NT2/D1 (cell line): Measurements from ENCODE around the gene PAFAH2.

Experiments
- DNase-seq: peaks from one replicate; pipeline ENCODE4 v3.0.0-alpha.2; 2011; ENCODE audit warnings: low read depth, low spot score
- H3K27me3 ChIP-seq: 2 replicates; pipeline ENCODE4 v1.6.0; 2011; ENCODE audit warnings: mild to moderate bottlenecking; ENCODE audit not compliant: insufficient read length, insufficient read depth
- H3K36me3 ChIP-seq: 2 replicates; pipeline ENCODE4 v1.6.1; 2011; ENCODE audit warnings: mild to moderate bottlenecking, low read length, mixed read lengths; ENCODE audit not compliant: insufficient read depth, insufficient read length
- H3K4me1 ChIP-seq: 2 replicates; pipeline ENCODE4 v1.5.1; 2011; ENCODE audit not compliant: insufficient read depth, insufficient read length
- H3K4me3 ChIP-seq: 2 replicates; pipeline ENCODE4 v1.5.1; 2011; ENCODE audit warnings: low read depth; ENCODE audit not compliant: insufficient read length
- H3K9ac ChIP-seq: 2 replicates; pipeline ENCODE4 v1.6.0; 2011; ENCODE audit warnings: low read depth; ENCODE audit not compliant: insufficient read length
- H3K9me3 ChIP-seq: 2 replicates; pipeline ENCODE4 v1.5.1; 2011; ENCODE audit warnings: mild to moderate bottlenecking, low read length; ENCODE audit not compliant: insufficient read depth
- SUZ12 ChIP-seq: IDR thresholded peaks from 2 replicates; pipeline ENCODE4 v1.6.1; 2011; ENCODE audit not compliant: insufficient read length, insufficient read depth; ENCODE audit errors: extremely low read depth
- YY1 ChIP-seq: IDR thresholded peaks from 2 replicates; pipeline ENCODE4 v1.6.1; 2011; ENCODE audit not compliant: insufficient read length, insufficient read depth
- ZNF274 ChIP-seq: IDR thresholded peaks from 2 replicates; pipeline ENCODE4 v1.6.1; 2011; ENCODE audit warnings: mild to moderate bottlenecking, low read depth, low read length

The PAFAH2 gene

DNA sequence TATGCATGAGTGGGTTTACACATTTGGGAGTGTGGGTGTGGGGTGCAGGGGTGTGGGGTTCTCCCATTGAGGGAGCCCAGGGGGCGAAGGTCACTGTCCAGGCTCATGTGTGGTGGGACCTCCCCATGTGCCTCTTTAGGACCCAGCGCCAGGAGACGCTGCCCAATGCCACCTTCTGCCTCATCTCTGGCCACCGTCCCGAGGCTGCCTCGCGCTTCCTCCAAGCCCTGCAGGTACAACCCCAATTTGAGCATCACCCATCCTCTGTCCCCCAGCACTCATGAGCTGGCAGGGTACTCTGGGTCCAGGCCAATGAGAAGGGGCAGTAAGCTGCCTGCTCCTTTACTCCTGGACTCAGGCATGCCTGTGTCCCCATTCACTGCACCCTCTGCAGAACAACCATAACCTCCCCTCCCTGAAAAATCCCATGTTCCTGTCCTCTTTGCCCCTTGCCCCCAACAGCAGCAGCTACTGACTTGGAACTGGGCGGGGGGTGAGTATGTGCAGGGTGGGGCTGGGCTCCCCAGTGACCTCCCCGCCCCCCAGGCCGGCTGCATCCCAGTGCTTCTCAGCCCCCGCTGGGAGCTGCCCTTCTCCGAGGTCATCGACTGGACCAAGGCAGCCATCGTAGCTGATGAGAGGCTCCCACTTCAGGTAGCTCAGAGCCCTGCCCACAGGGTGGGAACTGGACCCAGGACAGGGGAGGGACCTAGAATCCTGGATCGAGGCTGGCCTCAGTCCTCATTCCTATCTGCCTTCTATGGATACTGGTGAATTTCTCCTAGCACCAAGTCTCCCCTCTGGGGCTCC lies 31.4 kb upstream of the PAFAH2 start:
- no peak overlapping the region for H3K9ac ChIP-seq
- peaks cover 19% of the 10 kb centered on the region for H3K4me1 ChIP-seq
- DNase-seq, result no peak
- H3K9me3 ChIP-seq, result no peaks in the 10 kb centered on the region
- H3K4me3 ChIP-seq, result no peak overlapping the region
- H3K27me3 ChIP-seq, result peaks cover 16% of the 10 kb centered on the region
- TF ChIP-seq YY1, result no peak
- no peak for TF ChIP-seq SUZ12
- TF ChIP-seq ZNF274, result no peak
- H3K36me3 ChIP-seq, result no peaks in the 10 kb centered on the region

DNA sequence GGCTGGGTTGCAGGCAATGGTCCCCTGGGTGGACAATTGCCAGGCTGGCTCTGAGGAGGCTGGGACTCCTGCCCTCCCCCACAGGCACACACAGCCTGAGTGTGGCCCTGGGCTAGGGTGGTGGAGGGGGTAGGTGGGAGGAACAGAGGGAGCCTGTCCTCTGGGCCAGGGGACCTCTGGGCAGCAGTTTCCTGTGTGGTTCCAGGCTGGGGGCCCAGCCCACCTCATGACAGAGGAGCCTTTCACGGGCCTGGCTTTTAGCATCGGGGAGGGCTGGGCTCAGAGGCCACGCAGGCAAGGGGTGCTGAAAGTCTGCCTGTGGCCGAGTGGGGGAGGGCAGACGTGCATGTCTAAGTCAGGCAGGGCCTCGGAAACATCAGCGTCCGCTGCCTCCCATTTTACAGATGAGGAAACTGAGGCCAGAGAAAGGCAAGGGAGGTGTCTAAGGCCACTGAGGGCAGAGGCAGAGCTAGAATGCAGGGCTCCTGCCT lies 30.7 kb upstream of the PAFAH2 start:
- DNase-seq, result no peak

DNA sequence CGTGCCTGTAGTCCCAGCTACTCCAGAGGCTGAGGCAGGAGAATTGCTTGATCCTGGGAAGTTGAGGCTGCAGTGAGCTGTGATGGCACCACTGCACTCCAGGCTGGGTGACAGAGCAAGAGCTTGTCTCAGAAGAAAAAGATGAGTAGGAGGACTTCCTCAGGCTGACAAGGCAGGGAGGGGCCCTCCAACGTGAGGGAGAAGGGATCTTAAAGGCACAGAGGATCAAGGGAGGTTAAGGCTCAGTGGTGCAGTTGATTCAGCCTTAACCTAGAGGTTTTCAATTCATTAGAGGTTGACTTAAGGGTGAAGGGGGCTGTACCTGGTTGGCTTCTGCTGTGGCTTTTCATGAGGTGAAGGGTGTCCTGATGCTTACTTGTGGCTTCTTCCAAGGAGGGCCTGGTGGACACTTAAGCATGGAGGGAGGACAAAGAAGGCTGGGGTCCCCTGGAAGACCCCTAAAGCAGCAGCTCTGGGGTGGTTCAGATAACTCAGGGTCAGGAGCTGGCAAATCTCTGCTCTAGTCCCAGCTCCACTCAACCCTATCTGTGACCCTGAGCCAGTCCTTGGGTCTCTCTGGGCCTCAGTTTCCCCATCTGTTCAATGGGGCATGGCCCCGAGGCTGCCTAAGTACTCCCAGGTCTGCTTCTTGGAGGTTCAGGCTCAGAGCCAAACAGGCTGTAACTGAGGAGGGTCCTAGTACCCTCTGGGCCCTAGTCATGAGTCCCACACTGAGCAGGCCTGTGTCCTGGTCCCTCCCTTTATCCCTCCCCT lies 30.0 kb upstream of the PAFAH2 start:
- DNase-seq, result no peak
- Histone ChIP-seq H3K9me3 (no peaks in the 10 kb centered on the region), H3K4me1 (peaks cover 25% of the 10 kb centered on the region), H3K36me3 (no peaks in the 10 kb centered on the region), H3K27me3 (peaks cover 3% of the 10 kb centered on the region), H3K9ac (no peak overlapping the region), H3K4me3 (no peak overlapping the region)
- TF ChIP-seq ZNF274, result no peak
- no peak for TF ChIP-seq YY1
- TF ChIP-seq SUZ12, result no peak

More for the DNA sequence above, 30.7 kb upstream of the PAFAH2 start:
- Histone ChIP-seq H3K36me3 (no peaks in the 10 kb centered on the region), H3K9me3 (no peaks in the 10 kb centered on the region), H3K4me1 (peaks cover 22% of the 10 kb centered on the region), H3K27me3 (peaks cover 9% of the 10 kb centered on the region), H3K9ac (no peak overlapping the region), H3K4me3 (no peak overlapping the region)
- no peak for TF ChIP-seq SUZ12
- TF ChIP-seq YY1, result no peak

DNA sequence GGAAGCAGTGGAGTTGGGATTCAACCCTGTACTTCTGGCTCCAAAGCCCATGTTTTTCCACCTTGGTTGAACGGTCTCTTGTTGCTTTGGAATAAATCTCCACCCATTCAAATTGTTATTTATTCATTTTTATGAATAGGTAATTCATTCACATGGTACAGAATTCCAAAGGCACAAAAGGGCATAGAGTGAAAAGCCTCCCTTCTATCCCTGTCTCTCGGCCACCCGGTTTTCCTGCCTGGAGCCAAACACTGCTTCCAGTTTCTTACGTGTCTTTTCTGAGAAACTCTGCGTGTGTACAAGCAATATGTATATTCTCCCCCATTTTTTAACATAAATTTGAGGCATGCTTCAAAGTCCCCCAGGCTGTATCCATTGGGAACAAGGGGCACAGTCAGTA lies 27.7 kb upstream of the PAFAH2 start:
- Histone ChIP-seq H3K27me3 (peaks cover 4% of the 10 kb centered on the region), H3K36me3 (no peaks in the 10 kb centered on the region), H3K9me3 (no peaks in the 10 kb centered on the region), H3K4me3 (no peak overlapping the region), H3K4me1 (peaks cover 43% of the 10 kb centered on the region), H3K9ac (no peak overlapping the region)
- no peak for DNase-seq
- TF ChIP-seq YY1 (no peak), SUZ12 (no peak), ZNF274 (no peak)

DNA sequence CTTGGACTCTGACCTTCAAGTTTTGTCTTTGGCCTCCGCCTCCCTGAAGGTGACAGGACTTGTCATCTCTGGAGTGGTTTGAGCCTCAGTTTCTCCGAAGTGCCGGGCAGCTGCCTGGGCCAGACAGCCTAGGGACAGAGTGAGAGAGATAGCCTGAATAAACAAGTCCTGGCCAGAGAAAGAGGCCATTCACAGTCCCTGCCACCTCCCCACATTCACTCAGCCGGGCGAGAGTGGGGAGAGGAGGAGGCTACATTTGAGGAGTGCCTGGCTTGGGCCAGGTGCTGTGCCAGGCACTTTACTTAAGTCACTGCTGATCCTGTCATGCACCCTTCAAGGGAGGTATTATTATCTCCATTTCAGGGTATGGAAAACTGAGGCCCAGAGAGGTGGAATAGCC lies 27.2 kb upstream of the PAFAH2 start:
- TF ChIP-seq YY1, result no peak
- TF ChIP-seq SUZ12, result no peak
- TF ChIP-seq ZNF274, result no peak
- no peak for DNase-seq
- no peaks in the 10 kb centered on the region for H3K9me3 ChIP-seq
- no peak overlapping the region for H3K9ac ChIP-seq
- peaks cover 9% of the 10 kb centered on the region for H3K27me3 ChIP-seq
- no peak overlapping the region for H3K4me3 ChIP-seq
- peaks cover 45% of the 10 kb centered on the region for H3K4me1 ChIP-seq
- H3K36me3 ChIP-seq, result no peaks in the 10 kb centered on the region

DNA sequence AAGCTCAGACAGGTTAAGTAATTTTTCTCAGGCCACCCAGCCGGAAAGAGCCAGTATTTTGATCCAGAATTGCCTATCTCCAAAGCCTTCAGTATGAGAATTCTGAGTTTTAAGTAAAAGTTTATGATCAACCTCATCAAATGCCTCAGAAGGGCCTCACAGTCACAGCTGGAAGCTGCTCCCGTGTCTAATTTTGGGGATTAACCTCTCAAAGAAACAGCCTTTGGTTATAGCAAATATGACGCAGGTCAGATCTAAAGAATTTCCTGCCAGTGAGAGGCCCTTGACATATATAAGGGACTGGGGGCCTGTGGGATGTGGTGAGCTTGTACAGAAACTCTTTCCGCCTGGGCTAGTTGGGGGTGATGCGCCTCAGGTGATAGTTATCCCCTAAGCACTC lies 26.0 kb upstream of the PAFAH2 start:
- Histone ChIP-seq H3K27me3 (peaks cover 13% of the 10 kb centered on the region), H3K4me3 (no peak overlapping the region), H3K9me3 (no peaks in the 10 kb centered on the region), H3K9ac (no peak overlapping the region), H3K4me1 (peaks cover 37% of the 10 kb centered on the region), H3K36me3 (no peaks in the 10 kb centered on the region)
- no peak for DNase-seq
- TF ChIP-seq YY1 (no peak), ZNF274 (no peak), SUZ12 (no peak)

DNA sequence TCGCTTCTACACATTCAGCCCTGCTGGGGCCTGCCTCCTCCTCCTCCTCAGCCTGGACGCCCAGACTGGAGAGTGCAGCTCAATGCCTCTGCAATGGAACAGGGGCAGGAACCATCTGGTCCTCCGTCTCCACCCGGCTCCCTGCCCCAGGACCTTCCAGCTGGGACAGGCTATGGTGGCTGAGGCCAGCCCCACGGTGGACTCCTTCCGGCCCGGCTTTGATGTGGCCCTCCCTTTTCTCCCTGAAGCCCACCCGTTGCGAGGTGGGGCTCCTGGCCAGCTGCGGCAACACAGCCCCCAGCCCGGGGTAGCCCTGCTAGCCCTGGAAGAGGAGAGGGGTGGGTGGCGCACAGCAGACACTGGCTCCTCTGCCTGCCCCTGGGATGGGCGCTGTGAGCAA lies 25.1 kb upstream of the PAFAH2 start:
- Histone ChIP-seq H3K9me3 (no peaks in the 10 kb centered on the region), H3K27me3 (peaks cover 13% of the 10 kb centered on the region), H3K4me3 (no peak overlapping the region), H3K36me3 (no peaks in the 10 kb centered on the region), H3K9ac (peak overlapping the region; percentile 37), H3K4me1 (peaks cover 29% of the 10 kb centered on the region)
- TF ChIP-seq ZNF274 (no peak), YY1 (no peak), SUZ12 (no peak)
- no peak for DNase-seq
